ENCODE data around the gene KASH5. TPM values are rescaled to one million over a fixed set of nuclear protein-coding genes. Genes with fewer than 3 reads are reported as not detected.

The KASH5 gene
- total and polyA plus RNA-seq, 2 of the 8 experiments (the other 6 are each of a cell fraction or from before 2014, with no cell fraction given), result 0.05 to 0.19 TPM

DNA sequence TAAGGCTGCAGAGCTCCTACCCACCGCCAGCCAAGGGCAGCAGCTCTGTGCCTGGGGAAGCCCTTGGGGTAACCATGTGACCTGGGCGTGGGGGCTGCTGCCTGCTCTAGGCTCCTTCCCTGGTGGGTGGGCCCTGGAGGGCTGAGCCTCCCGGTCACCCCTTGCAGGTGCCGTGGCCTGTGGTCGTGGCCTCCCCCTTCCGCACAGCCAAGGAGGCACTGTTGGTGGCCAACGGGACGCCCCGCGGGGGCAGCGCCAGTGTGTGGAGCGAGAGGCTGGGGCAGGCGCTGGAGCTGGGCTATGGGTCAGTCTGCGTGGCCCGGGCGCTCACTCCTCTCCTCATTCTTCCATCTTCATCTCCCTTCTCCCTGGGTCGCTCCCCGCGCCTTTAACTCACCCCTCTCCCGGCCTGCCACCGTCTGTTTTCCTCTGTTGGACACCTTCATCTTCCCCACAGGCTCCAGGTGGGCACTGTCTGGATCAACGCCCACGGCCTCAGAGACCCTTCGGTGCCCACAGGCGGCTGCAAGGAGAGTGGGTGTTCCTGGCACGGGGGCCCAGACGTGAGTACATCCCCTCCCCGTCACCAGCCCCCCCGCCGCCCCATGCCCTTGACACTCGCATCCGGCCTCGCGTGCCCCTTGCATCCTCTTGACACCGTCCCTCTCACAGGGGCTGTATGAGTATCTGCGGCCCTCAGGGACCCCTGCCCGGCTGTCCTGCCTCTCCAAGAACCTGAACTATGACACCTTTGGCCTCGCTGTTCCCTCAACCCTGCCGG is 76.1 kb downstream of the KASH5 start:
- FAIRE-seq, result no peak
- H3K9me3 ChIP-seq (ENCODE audit: insufficient read depth in 2 of 2, low read depth in 1 of 2, low read length in 1 of 2), result no peaks in the 10 kb centered on the region
- H3K4me1 ChIP-seq (replicated peaks in 1 of 4; ENCODE audit: control insufficient read depth in 3 of 4, insufficient read depth in 4 of 4, low read length in 3 of 4), result peaks cover 0 to 8% (median 2%) of the 10 kb centered on the region in 4 experiments; a peak in 6 of 7 replicates
- no peak for DNase-seq (ENCODE audit: low read depth in 1 of 2, low spot score in 2 of 2)
- H3K23me2 ChIP-seq (ENCODE audit: low read depth, low read length), result no peaks in the 10 kb centered on the region
- no peak overlapping the region for H4K91ac ChIP-seq (replicated peaks; ENCODE audit: insufficient read length, low read length)
- H3K27me3 ChIP-seq (replicated peaks in 1 of 4; ENCODE audit: control insufficient read depth in 3 of 4, extremely low read depth in 1 of 4, insufficient read depth in 3 of 4, low read length in 3 of 4), result no peaks in the 10 kb centered on the region
- no peak overlapping the region for H3K27ac ChIP-seq (ENCODE audit: low read depth, low read length)
- H3K18ac ChIP-seq (ENCODE audit: extremely low read depth, low read length), result no peak overlapping the region
- CTCF ChIA-PET (ENCODE audit: partially characterized antibody), result interaction anchor here (0.6 to 2.4 kb wide), 4 partner anchors 10 to 1093 kb away, joined by 3 to 8 read pairs (median 4); partner anchors contain the start of gene FLT3LG
- no peak overlapping the region for H2AK5ac ChIP-seq (ENCODE audit: low read depth, low read length)
- no peaks in the 10 kb centered on the region for H3K79me2 ChIP-seq (ENCODE audit: control insufficient read depth in 1 of 2, insufficient read depth in 2 of 2, low read length in 2 of 2)
- H3K9ac ChIP-seq (replicated peaks in 1 of 4; ENCODE audit: extremely low read depth in 1 of 4, low read depth in 3 of 4, low read length in 3 of 4), result no peak overlapping the region
- H4K5ac ChIP-seq (ENCODE audit: insufficient read length, low read depth, low read length), result no peak overlapping the region
- no peak overlapping the region for H3K56ac ChIP-seq (replicated peaks; ENCODE audit: insufficient read length, low read depth, low read length)
- H2BK5ac ChIP-seq (ENCODE audit: low read depth, low read length), result no peak overlapping the region
- no peak overlapping the region for H3K14ac ChIP-seq (ENCODE audit: insufficient read length)
- no peak overlapping the region for H3K4me2 ChIP-seq (ENCODE audit: insufficient read depth in 1 of 2, low read depth in 2 of 2, low read length in 2 of 2)
- POLR2A ChIA-PET (ENCODE audit: partially characterized antibody), result interaction anchor here (0.6 to 4.2 kb wide), 6 partner anchors 8 to 92 kb away, joined by 3 to 17 read pairs (median 6); partner anchors contain the start of genes ALDH16A1 and RPL13A
- H2BK20ac ChIP-seq (ENCODE audit: low read length), result no peak overlapping the region
- H3K4ac ChIP-seq (replicated peaks; ENCODE audit: insufficient read length, low read depth, low read length), result no peak overlapping the region
- H3K23ac ChIP-seq (ENCODE audit: insufficient read length), result no peak overlapping the region
- no peak overlapping the region for H2BK120ac ChIP-seq (replicated peaks; ENCODE audit: low read depth, low read length)
- no peak overlapping the region for H3K4me3 ChIP-seq (ENCODE audit: extremely low read depth in 1 of 4, insufficient read depth in 2 of 4, low read depth in 3 of 4, low read length in 4 of 4)
- no peak overlapping the region for H2BK15ac ChIP-seq (ENCODE audit: low read length)
- no peak overlapping the region for H2AFZ ChIP-seq (ENCODE audit: low read length)
- no peak for TF ChIP-seq JUND (IDR thresholded peaks at IDR 0.05; ENCODE audit: low read length)
- TF ChIP-seq MAX (IDR thresholded peaks at IDR 0.05), result no peak
- TF ChIP-seq, protein P1, sequence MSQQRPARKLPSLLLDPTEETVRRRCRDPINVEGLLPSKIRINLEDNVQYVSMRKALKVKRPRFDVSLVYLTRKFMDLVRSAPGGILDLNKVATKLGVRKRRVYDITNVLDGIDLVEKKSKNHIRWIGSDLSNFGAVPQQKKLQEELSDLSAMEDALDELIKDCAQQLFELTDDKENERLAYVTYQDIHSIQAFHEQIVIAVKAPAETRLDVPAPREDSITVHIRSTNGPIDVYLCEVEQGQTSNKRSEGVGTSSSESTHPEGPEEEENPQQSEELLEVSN (IDR thresholded peaks at IDR 0.05), result no peak
- TF ChIP-seq RBBP5 (IDR thresholded peaks at IDR 0.05; ENCODE audit: borderline replicate concordance, low read depth, low read length), result no peak
- no peak for TF ChIP-seq POLR2AphosphoS5 (IDR thresholded peaks at IDR 0.05; ENCODE audit: low read depth, low read length)
- no peak for TF ChIP-seq CHD1 (IDR thresholded peaks at IDR 0.05; ENCODE audit: low read depth, low read length)
- no peak for TF ChIP-seq EP300 (IDR thresholded peaks at IDR 0.05; ENCODE audit: borderline replicate concordance in 1 of 2, low read depth in 2 of 2, low read length in 2 of 2)
- no peak for TF ChIP-seq TAF1 (IDR thresholded peaks at IDR 0.05; ENCODE audit: low read depth, low read length)
- no peak for TF ChIP-seq POLR2A (IDR thresholded peaks at IDR 0.05; ENCODE audit: control extremely low read depth in 1 of 2, low read depth in 2 of 2, low read length in 2 of 2)
- 96% methylated on average over 19 of the region's 39 CpGs; no CpG with 5 or more reads in 1 of the 2 experiments for WGBS, 2 experiments (ENCODE audit: extremely low coverage in 1 of 2, insufficient coverage in 1 of 2, insufficient read length in 1 of 2, insufficient replicate concordance in 2 of 2, low coverage in 1 of 2, low lambda C conversion rate in 2 of 2, missing lambda C conversion rate in 1 of 2)
- H3K79me1 ChIP-seq (ENCODE audit: low read depth, low read length), result no peaks in the 10 kb centered on the region; the same call in 1 of the 2 replicates
- peaks cover 0 to 17% (median 6%) of the 10 kb centered on the region in 4 experiments; a peak in 4 of 8 replicates for H3K36me3 ChIP-seq (ENCODE audit: control insufficient read depth in 2 of 4, insufficient read depth in 4 of 4, low read length in 3 of 4)
- H4K20me1 ChIP-seq (replicated peaks in 1 of 2; ENCODE audit: control insufficient read depth in 1 of 2, insufficient read depth in 2 of 2, low read length in 2 of 2), result no peaks in the 10 kb centered on the region
- H2BK12ac ChIP-seq (ENCODE audit: low read depth, low read length), result no peak overlapping the region
- no peak overlapping the region for H4K8ac ChIP-seq (ENCODE audit: extremely low read depth, insufficient read depth, low read length)
